HEK293 (cell line): ENCODE measurements around the gene ZNF219.

ENCODE experiments used
- CTCF ChIA-PET: fragments of 350-600 bp; formaldehyde crosslinking; extraction: SDS; loops from one replicate; lab custom pipeline; 2021; ENCODE audit warnings: antibody characterized with exemption; lab: Yijun Ruan, JAX
- POLR2A ChIA-PET: fragments of 300-600 bp; formaldehyde crosslinking; extraction: SDS; loops from one replicate; lab custom pipeline; 2020; ENCODE audit warnings: antibody characterized with exemption, inconsistent platforms; lab: Yijun Ruan, JAX
- H3K27ac ChIP-seq: fragments of 200-500 bp; sonication (Bioruptor generic); 2 replicates; pipeline ENCODE4 v1.5.1; 2014; ENCODE audit warnings: low read depth, low read length, control low read depth, inconsistent platforms; ENCODE audit errors: extremely low read depth
- H3K36me3 ChIP-seq, 2 experiments: fragments of 200-500 bp in 1 of 2; sonication (Bioruptor generic) in 1 of 2; 1 replicate in 1 of 2; 2 replicates in 1 of 2; pipeline ENCODE4 v1.5.1; 2014 to 2017; ENCODE audit warnings: inconsistent platforms in 2 of 2, low read length in 2 of 2; ENCODE audit not compliant: control insufficient read depth in 2 of 2, insufficient read depth in 1 of 2
- H3K4me1 ChIP-seq: fragments of 200-500 bp; sonication (Bioruptor generic); 2 replicates; pipeline ENCODE4 v1.5.1; 2014; ENCODE audit warnings: mild to moderate bottlenecking, low read length, inconsistent platforms; ENCODE audit not compliant: control insufficient read depth, insufficient read depth
- H3K4me3 ChIP-seq: 2 replicates; pipeline ENCODE4 v1.5.1; 2011; ENCODE audit warnings: low read depth, mild to moderate bottlenecking, control low read depth, low read length, moderate library complexity
- H3K9me3 ChIP-seq: fragments of 200-500 bp; sonication (Bioruptor generic); 2 replicates; pipeline ENCODE4 v1.5.1; 2014; ENCODE audit warnings: low read depth, low read length, inconsistent platforms; ENCODE audit not compliant: control insufficient read depth, insufficient read depth
- KLF7 ChIP-seq: fragments of 450-650 bp; formaldehyde crosslinking; IDR thresholded peaks from 2 replicates; pipeline ENCODE4 v1.5.1; 2016; ENCODE audit warnings: missing biosample characterization, missing genetic modification characterization, borderline replicate concordance
- SCRT1 ChIP-seq: fragments of 450-650 bp; formaldehyde crosslinking; IDR thresholded peaks from 2 replicates; pipeline ENCODE4 v1.5.1; 2016; ENCODE audit warnings: missing biosample characterization, missing genetic modification characterization, borderline replicate concordance
- ZBTB48 ChIP-seq: fragments of 450-650 bp; formaldehyde crosslinking; IDR thresholded peaks from 2 replicates; pipeline ENCODE4 v1.5.1; 2016; ENCODE audit warnings: missing biosample characterization, missing genetic modification characterization
- ZBTB6 ChIP-seq: fragments of 450-650 bp; formaldehyde crosslinking; IDR thresholded peaks from 2 replicates; pipeline ENCODE4 v1.5.1; 2017; ENCODE audit warnings: missing biosample characterization, missing genetic modification characterization
- ZNF2 ChIP-seq: fragments of 450-650 bp; formaldehyde crosslinking; IDR thresholded peaks from 2 replicates; pipeline ENCODE4 v1.5.1; 2016; ENCODE audit warnings: missing biosample characterization, missing genetic modification characterization
- ZNF202 ChIP-seq: fragments of 450-650 bp; formaldehyde crosslinking; IDR thresholded peaks from 2 replicates; pipeline ENCODE4 v1.5.1; 2016; ENCODE audit warnings: missing biosample characterization, missing genetic modification characterization, borderline replicate concordance
- ZNF223 ChIP-seq: fragments of 450-650 bp; formaldehyde crosslinking; IDR thresholded peaks from 2 replicates; pipeline ENCODE4 v1.5.1; 2016; ENCODE audit warnings: missing biosample characterization, missing genetic modification characterization
- ZNF26 ChIP-seq: fragments of 450-650 bp; formaldehyde crosslinking; IDR thresholded peaks from 2 replicates; pipeline ENCODE4 v1.5.1; 2016; ENCODE audit warnings: missing biosample characterization, missing genetic modification characterization
- ZNF292 ChIP-seq: fragments of 450-650 bp; formaldehyde crosslinking; IDR thresholded peaks from 2 replicates; pipeline ENCODE4 v1.5.1; 2016; ENCODE audit warnings: low read depth, missing biosample characterization, missing genetic modification characterization, borderline replicate concordance
- ZNF362 ChIP-seq: fragments of 450-650 bp; formaldehyde crosslinking; IDR thresholded peaks from 2 replicates; pipeline ENCODE4 v1.5.1; 2016; ENCODE audit warnings: missing biosample characterization, missing genetic modification characterization
- ZNF366 ChIP-seq: fragments of 450-650 bp; formaldehyde crosslinking; conservative IDR thresholded peaks from 2 replicates; pipeline ENCODE4 v1.5.1; 2016; ENCODE audit warnings: missing biosample characterization, missing genetic modification characterization
- ZNF394 ChIP-seq: fragments of 450-650 bp; formaldehyde crosslinking; IDR thresholded peaks from 2 replicates; pipeline ENCODE4 v1.5.1; 2016; ENCODE audit warnings: missing biosample characterization, missing genetic modification characterization, mild to moderate bottlenecking, moderate library complexity, borderline replicate concordance
- ZNF423 ChIP-seq: fragments of 450-650 bp; formaldehyde crosslinking; IDR thresholded peaks from 2 replicates; pipeline ENCODE4 v1.5.1; 2016; ENCODE audit warnings: missing biosample characterization, missing genetic modification characterization
- ZNF518A ChIP-seq: fragments of 450-650 bp; formaldehyde crosslinking; conservative IDR thresholded peaks from 2 replicates; pipeline ENCODE4 v1.5.1; 2016; ENCODE audit warnings: low read depth, missing biosample characterization, missing genetic modification characterization
- ZNF521 ChIP-seq: fragments of 450-650 bp; formaldehyde crosslinking; IDR thresholded peaks from 2 replicates; pipeline ENCODE4 v1.5.1; 2017; ENCODE audit warnings: missing biosample characterization, mild to moderate bottlenecking, missing genetic modification characterization
- ZNF561 ChIP-seq: fragments of 450-650 bp; IDR thresholded peaks from 2 replicates; pipeline ENCODE4 v1.5.1; 2018; ENCODE audit warnings: missing biosample characterization, missing genetic modification characterization, borderline replicate concordance
- ZNF707 ChIP-seq: fragments of 450-650 bp; formaldehyde crosslinking; IDR thresholded peaks from 2 replicates; pipeline ENCODE4 v1.5.1; 2016; ENCODE audit warnings: missing biosample characterization, missing genetic modification characterization
- ZNF785 ChIP-seq: fragments of 450-650 bp; formaldehyde crosslinking; IDR thresholded peaks from 2 replicates; pipeline ENCODE4 v1.5.1; 2016; ENCODE audit warnings: missing biosample characterization, missing genetic modification characterization
- ZSCAN16 ChIP-seq: fragments of 450-650 bp; formaldehyde crosslinking; IDR thresholded peaks from 2 replicates; pipeline ENCODE4 v1.5.1; 2016; ENCODE audit warnings: missing biosample characterization, missing genetic modification characterization
- TF ChIP-seq, protein P1 (sequence below): fragments of 450-650 bp; formaldehyde crosslinking; IDR thresholded peaks from 2 replicates; pipeline ENCODE4 v1.5.1; 2016; ENCODE audit warnings: missing biosample characterization, missing genetic modification characterization

The ZNF219 gene

DNA sequence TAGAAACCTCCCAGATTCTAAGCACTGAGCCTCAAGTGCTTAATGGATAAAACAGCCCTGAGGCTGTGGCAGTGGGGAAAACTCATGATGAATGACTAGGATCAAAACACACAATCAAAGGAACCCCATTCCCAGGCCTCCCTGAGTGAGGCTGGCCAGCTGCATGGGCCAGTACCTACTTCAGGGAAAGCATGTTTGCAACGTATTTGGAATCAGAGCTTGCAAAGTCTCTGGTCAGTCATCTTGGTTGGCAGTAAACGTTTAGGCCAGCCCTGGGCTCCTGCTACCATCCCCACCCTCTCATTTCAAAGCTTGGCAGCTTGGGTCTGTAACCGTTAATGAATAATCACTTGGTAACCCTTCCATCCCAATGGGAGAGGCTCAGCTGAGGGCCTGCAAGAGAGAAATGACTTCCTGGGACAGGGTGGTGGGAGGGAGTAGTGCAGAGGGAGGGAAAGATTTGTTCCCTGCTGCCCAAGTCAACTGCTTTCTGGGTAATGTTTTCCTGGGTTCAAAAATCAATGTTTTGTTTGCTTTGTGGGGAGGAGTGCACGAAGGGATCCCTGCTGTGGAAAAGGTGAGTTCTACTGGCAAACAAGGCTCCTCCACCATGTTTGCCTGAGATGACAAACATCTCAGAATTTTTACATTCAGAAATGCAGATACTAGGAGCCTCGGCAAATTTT, 42.9 kb downstream of the ZNF219 start:
- TF ChIP-seq ZNF362, result no peak
- no peak for TF ChIP-seq ZNF292
- no peak for TF ChIP-seq ZNF366 (tag by site-specific recombination)
- TF ChIP-seq KLF7 (tag by site-specific recombination), result no peak
- no peak for TF ChIP-seq ZSCAN16 (tag by site-specific recombination)
- no peak for TF ChIP-seq ZNF394 (tag by site-specific recombination)
- no peak for TF ChIP-seq ZNF202 (tag by site-specific recombination)
- no peak for TF ChIP-seq ZNF521 (tag by site-specific recombination)
- TF ChIP-seq ZBTB6 (tag by site-specific recombination), result no peak
- TF ChIP-seq SCRT1, result no peak
- no peak for TF ChIP-seq ZBTB48 (tag by site-specific recombination)
- TF ChIP-seq ZNF423 (tag by site-specific recombination), result no peak
- TF ChIP-seq ZNF707, result no peak
- TF ChIP-seq ZNF223 (tag by site-specific recombination), result no peak
- TF ChIP-seq, protein P1, sequence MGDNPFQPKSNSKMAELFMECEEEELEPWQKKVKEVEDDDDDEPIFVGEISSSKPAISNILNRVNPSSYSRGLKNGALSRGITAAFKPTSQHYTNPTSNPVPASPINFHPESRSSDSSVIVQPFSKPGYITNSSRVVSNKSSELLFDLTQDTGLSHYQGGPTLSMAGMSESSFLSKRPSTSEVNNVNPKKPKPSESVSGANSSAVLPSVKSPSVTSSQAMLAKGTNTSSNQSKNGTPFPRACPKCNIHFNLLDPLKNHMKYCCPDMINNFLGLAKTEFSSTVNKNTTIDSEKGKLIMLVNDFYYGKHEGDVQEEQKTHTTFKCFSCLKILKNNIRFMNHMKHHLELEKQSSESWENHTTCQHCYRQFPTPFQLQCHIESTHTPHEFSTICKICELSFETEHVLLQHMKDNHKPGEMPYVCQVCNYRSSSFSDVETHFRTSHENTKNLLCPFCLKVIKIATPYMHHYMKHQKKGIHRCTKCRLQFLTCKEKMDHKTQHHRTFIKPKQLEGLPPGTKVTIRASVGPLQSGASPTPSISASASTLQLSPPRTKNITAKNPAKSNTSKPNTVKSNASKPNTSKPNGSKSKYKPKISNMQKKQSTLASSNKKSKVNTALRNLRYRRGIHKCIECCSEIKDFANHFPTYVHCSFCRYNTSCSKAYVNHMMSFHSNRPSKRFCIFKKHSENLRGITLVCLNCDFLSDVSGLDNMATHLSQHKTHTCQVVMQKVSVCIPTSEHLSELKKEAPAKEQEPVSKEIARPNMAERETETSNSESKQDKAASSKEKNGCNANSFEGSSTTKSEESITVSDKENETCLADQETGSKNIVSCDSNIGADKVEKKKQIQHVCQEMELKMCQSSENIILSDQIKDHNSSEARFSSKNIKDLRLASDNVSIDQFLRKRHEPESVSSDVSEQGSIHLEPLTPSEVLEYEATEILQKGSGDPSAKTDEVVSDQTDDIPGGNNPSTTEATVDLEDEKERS (tag by site-specific recombination), result no peak
- no peak for TF ChIP-seq ZNF26 (tag by site-specific recombination)
- no peak for TF ChIP-seq ZNF785
- TF ChIP-seq ZNF2, result no peak
- TF ChIP-seq ZNF561 (tag by site-specific recombination), result no peak
- no peak for TF ChIP-seq ZNF518A (tag by site-specific recombination)
- no peaks in the 10 kb centered on the region for H3K9me3 ChIP-seq
- POLR2A ChIA-PET, result no interaction called here
- H3K36me3 ChIP-seq, result no peaks in the 10 kb centered on the region
- H3K27ac ChIP-seq, result no peak overlapping the region
- CTCF ChIA-PET, result interaction anchor here (1.4 to 1.9 kb wide), 4 partner anchors 12 to 41 kb away, joined by 4 to 12 read pairs (median 8); no protein-coding TSS in a partner anchor
- H3K4me1 ChIP-seq, result no peaks in the 10 kb centered on the region
- no peak overlapping the region for H3K4me3 ChIP-seq
